ENCODE data around the gene VGLL4.
A peak's percentile ranks its signal among the peaks of the same experiment; 100 is the strongest.

GRCh38 chr3:11607816-11608215 lies 35.9 kb downstream of the VGLL4 start:
- no peak for TF ChIP-seq POLR2A (IDR thresholded peaks at IDR 0.05; ENCODE audit: low read depth, low read length)
- TF ChIP-seq MXI1 (IDR thresholded peaks at IDR 0.05; ENCODE audit: borderline replicate concordance, low read depth, low read length) = no peak
- no peak for TF ChIP-seq CTCF (conservative IDR thresholded peaks at IDR 0.05; ENCODE audit: low read depth, low read length)
- TF ChIP-seq RFX5 (IDR thresholded peaks at IDR 0.05; ENCODE audit: low read depth, low read length) = no peak
- TF ChIP-seq MAFK (IDR thresholded peaks at IDR 0.05; ENCODE audit: low read depth, low read length) = peak; percentile 9; the same call in 1 of the 2 replicates

Data from IMR-90 (cell line).